GM19395 (cell line): ENCODE data around the gene ITGB1BP1.
"Not testable (repeated sequence)": the region's sequence is repeated elsewhere in the genome, so short reads cannot be mapped to it uniquely, and the experiment has no call there.

Experiments
- ATAC-seq: cut with Tn5 transposase; IDR thresholded peaks from one replicate; pipeline ENCODE4 v1.9.1; 2021; ENCODE audit warnings: mild to moderate bottlenecking, moderate library complexity; ENCODE audit not compliant: unreplicated experiment

The ITGB1BP1 gene

GRCh38 chr2:9401646-9402371 lies 21.5 kb downstream of the ITGB1BP1 start:
- no peak for ATAC-seq

GRCh38 chr2:9401059-9401547 lies 22.2 kb downstream of the ITGB1BP1 start:
- ATAC-seq: no peak

DNA sequence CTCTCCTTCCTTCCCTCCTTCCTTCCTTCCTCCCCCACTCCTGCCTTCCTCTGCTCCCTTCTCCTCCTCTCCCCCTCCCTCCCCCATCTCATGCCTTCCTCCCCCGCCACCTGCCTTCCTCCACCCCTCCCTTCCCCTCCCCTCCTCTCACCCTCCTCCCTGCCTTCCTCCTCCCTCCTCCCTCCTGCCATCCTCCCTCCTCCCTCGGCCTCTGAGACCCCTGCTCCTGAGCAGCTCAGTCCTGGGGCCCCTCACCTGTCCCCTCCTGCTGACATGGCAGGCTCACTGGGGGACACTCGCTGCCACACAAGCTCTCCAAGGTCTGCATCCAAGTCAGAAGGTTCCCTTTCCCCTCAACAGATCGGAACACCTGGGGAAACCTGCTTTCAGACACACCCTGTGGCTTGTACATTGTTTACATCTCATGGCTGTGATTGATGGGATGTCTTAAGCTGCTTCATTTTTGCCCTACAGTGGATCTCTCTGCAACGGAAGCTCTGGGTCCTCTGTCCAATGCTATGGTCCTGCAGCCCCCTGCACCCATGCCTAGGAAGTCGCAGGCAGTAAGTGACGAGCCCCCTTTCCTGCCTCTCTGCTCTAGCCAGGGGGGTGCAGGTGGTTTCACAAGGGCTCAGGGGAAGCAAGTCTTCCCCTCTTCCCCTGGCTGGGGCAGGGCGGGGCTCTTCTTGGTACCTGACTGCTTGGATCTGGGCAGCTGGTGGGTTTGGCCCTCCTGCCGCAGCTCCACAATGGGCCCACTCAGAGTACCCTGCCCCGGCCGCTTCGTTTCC lies 22.9 kb downstream of the ITGB1BP1 start:
- ATAC-seq: no peak

- no peak for ATAC-seq
Observed at GRCh38 chr2:9398881-9399780, 24.2 kb downstream of the ITGB1BP1 start.

DNA sequence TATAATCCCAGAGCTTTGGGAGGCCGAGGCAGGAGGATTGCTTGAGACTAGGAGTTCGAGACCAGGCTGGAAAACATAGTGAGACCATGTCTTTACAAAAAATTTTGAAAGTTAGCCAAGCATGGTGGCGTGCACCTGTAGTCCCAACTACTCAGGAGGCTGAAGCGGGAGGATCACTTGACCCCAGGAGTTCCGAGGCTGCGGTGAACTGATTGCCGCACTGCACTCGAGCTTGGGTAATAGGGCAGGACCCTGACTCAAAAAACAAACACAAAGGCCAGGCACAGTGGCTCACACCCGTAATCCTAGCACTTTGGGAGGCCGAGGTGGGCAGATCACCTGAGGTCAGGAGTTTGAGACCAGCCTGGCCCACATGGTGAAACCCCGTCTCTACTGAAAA lies 25.1 kb downstream of the ITGB1BP1 start:
- not testable (repeated sequence) for ATAC-seq

GRCh38 chr2:9397201-9397600 lies 26.1 kb downstream of the ITGB1BP1 start:
- ATAC-seq: no peak

DNA sequence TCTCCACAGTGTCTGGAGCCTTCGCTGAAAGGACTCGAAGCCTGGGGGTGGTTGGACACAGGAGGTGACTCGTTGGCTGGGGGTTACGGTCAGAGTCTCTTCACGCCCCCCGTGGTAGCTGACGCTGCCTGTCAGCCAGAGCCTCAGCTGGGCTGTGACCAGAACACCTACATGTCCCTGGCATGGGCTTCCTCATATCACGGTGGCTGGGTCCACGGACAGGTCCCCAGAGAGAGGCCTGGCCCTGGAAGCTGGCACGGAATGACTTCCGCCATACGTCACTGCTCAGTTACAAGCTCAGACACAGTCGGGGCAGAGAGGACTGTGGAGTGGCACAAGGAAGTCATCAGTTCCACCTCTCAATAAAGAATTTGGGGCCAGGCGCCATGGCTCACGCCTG lies 28.5 kb downstream of the ITGB1BP1 start:
- ATAC-seq: no peak

DNA sequence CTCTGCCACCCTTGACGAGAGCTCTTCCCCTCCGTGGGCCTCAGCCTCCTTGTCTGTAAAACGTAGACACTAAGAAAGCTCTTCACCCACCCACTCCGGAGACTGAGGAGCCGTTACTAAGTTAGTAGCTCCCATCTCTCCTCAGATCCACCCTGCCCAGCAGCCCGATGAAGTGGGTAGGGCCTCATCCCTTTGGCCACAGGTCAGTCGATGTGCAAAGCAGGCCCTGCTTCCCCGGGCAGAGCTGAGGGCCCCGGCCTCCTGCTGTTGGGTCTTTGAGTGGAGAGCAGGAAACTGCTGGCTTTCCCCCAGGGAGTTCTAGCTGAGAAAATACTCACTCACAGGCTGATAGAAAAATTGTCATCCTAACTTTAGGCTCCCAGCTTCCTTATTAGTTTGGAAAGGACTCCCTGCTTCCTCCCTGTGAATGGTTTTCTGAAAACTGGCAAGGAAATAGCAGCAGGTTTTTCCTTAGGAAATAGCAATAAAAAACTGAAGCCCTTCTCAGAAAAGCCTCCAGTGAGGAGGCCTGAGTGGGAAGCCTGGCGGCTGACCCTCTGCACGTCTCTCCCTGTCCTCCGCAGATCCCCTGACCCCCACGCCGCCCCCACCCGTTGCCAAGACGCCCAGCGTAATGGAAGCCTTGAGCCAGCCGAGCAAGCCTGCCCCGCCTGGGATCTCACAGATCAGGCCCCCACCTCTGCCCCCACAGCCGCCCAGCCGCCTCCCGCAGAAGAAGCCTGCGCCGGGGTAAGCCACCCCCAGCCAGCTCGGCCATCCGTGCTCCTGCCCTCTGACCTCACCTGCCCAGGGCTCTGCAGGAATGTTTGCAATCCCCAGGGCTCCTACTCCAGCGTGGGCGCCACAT lies 30.2 kb downstream of the ITGB1BP1 start:
- ATAC-seq: no peak

- no peak for ATAC-seq
Observed at GRCh38 chr2:9391961-9392720, 31.2 kb downstream of the ITGB1BP1 start.

- ATAC-seq: no peak
Observed at GRCh38 chr2:9390991-9391390, 32.3 kb downstream of the ITGB1BP1 start.

- no peak for ATAC-seq
Observed at GRCh38 chr2:9390151-9390850, 33.0 kb downstream of the ITGB1BP1 start.

DNA sequence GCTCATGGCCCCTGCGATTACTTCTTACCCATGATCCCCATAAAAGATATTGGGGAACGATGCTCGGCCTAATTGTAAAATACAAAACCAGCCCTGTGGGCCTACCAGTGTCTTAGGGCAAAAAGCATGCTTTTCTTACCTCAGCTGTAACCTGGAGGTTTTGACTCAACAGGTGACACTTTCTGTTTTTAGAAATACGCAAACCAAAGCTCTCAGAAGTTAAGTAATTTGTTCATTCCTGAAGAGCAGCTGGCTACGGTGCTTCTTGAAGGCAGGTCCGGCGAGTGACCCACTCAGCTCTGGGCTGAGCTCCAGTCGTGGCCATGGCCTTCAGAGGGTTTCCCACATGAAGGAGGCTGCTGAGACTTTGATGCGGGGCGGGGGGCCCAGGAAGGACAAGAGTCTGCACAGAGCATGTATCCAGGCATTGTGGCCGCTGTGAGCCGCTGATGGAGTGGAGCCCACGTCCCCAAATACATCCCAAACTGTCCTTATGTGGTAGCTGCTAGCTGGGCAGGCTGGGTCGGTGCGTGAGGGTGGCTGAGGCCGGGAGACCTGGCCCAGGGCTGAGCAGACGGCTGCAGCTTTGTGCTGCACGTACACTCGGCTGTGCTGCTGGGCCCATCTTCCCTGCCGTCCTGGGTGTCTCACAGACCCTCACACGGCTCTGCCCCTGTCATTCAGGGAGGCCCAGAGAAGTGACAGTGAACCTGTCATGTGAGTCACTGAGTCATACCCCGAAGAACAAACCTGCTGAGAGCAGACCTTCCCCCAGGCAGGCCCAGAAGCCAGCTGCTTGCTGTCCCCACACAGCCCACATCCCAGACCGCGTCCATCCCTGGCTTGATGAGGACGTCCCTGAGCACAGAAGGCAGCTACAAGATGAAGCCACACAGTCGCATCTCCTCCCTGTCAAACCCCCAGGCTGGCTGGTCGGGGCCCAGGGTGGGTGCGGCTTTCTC lies 34.1 kb downstream of the ITGB1BP1 start:
- ATAC-seq: no peak

- ATAC-seq: no peak
Observed at GRCh38 chr2:9388199-9388681, 35.1 kb downstream of the ITGB1BP1 start.

DNA sequence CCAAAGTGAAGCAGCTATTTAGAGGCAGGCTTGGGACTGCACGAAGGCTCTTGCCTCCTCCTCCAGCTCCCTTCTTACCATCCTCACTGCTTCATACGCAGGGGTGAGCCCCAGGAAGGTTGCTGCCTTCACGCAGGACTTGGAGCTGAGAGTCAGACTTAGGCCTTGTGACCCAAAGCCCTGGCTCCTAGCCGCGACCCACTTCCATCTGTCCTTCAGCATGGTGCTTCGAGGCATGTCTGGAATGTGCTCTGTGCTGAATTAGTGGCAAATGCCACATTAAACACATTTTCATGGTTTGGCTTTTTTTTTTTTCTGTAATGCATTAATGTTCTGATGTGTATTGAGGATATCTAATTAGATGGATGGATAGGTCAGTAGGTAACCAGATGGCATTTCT lies 37.5 kb downstream of the ITGB1BP1 start:
- no peak for ATAC-seq

DNA sequence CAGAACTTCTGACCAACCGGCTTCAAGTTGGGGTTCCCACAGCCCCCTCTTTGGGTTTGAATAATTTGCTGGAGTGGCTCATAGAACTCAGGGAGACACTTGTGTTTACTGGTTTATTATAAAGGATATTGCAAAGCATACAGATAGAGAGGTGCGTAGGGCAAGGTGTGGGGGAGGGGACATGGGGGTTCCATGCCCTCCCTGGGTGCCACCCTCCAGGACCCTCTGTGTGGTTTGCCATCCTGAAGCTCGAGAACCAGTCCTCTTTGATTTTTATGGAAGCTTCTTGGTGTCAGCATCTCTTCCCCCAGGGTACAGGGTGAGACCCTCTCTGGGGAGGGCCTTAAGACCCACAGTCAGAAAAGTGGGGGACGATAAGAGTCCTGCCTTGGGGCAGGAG lies 38.8 kb downstream of the ITGB1BP1 start:
- no peak for ATAC-seq

DNA sequence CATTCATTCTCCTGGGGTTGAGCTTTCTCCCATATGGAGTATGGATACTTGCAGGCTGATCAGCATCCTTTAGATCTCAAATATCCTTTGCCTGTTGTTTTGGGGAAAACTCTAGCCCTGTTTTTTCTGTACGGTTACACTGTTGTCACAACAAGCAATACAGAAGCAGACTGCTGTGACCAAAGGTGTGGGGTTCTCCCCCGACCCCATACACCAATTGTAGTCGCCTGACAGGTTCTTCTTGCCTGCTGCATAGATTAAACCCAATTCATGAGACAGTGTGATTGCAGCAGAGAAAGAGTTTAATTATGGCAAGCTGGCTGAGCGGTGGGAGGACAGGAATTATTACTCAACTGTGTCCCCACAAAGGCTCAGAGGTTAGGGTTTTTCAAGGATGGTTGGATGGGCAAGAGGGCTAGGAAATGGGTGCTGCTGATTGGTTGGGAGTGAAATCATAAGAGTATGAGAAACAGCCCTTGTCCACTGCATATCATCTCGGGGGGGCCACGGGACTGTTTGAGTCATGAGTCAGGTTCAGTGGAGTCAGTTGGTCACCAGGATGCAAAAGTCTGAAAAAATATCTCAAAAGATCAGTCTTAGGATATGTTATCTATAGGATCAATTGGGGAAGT lies 40.6 kb downstream of the ITGB1BP1 start:
- ATAC-seq: no peak
